GM12891 (cell line): ENCODE measurements around the gene EGFLAM.

Source experiments
- DNase-seq: peaks from one replicate; pipeline ENCODE4 v3.0.0; 2011; ENCODE audit warnings: low spot score; ENCODE audit not compliant: insufficient read length
- FAIRE-seq: peaks from 2 replicates; lab custom pipeline; 2011; peaks lifted over from hg19 to GRCh38; lab: Jason Lieb, UNC
- PAX5 ChIP-seq: IDR thresholded peaks from 2 replicates; pipeline ENCODE4 v1.6.1; 2011; ENCODE audit warnings: low read length, moderate library complexity, mild to moderate bottlenecking; ENCODE audit not compliant: insufficient read depth, severe bottlenecking
- POLR2A ChIP-seq: IDR thresholded peaks from 2 replicates; pipeline ENCODE4 v1.6.1; 2011; ENCODE audit warnings: low read depth, low read length, control low read depth
- POLR2AphosphoS5 ChIP-seq: IDR thresholded peaks from 2 replicates; pipeline ENCODE4 v1.6.1; 2011; ENCODE audit warnings: low read depth, low read length, control low read depth
- POU2F2 ChIP-seq: IDR thresholded peaks from 2 replicates; pipeline ENCODE4 v1.6.1; 2011; ENCODE audit warnings: low read depth, mild to moderate bottlenecking, control low read depth, low read length, moderate library complexity
- SPI1 ChIP-seq: IDR thresholded peaks from 2 replicates; pipeline ENCODE4 v1.6.1; 2011; ENCODE audit warnings: low read depth, low read length, control low read depth
- TAF1 ChIP-seq: IDR thresholded peaks from 2 replicates; pipeline ENCODE4 v1.6.1; 2011; ENCODE audit warnings: low read depth, low read length, control low read depth

EGFLAM gene

DNA sequence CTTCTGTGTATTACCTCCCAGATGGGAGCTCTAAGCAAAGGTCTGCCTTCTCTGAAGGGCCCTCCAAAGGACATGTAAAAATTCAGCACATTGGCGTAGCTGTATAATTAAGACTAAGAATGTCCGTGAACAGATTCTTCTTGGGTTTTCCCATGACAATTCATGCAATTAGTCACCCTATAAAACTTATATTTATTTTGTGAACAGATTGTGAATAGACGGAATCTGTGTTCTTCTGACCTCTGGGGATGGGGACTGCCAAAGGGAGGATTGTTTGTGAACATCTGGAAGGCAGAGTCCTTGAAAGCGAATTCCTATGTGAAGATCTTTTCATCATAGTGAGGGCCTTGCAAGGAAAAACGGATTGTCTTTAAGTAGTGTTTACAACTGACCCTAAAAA, 111.3 kb downstream of the EGFLAM start:
- DNase-seq (no peak), FAIRE-seq (no peak)

DNA sequence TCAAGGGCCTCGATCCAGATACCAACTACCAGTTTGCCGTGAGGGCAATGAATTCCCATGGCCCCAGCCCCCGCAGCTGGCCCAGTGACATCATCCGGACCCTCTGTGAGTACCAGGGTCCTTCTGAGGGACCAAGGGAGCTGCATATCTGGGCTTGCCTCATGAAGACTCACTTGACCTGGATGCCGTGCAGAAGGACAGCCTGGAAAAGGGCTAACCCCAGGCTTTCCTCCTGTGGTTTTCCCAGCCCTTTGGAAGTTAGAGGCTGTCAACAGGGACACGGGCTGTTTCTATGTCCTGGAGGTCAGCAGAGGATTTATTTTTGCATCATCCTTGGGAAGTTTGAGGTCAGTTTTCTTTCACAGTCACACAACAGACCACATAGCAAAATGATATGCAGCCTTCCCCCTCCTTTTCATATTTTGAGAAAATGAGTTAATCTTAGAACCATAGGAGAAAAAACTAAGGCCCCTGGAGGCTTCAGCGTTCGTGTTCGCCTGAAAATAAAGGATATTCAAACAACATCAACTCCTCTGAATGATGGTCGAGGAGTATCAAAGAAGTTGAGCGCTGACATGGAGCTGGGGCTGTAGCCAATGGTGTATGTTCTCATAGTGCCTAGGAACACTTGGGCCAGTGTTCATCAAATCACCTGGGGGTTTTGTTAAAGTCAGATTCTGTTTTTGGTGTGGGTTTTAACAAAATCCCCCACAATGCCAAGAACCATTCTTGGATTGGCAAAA, 112.2 kb downstream of the EGFLAM start:
- TF ChIP-seq SPI1: no peak
- TF ChIP-seq POLR2AphosphoS5: no peak
- TF ChIP-seq POLR2A: no peak
- no peak for TF ChIP-seq POU2F2
- no peak for TF ChIP-seq TAF1
- TF ChIP-seq PAX5: no peak
- no peak for DNase-seq
- no peak for FAIRE-seq

More for the DNA sequence above, 111.3 kb downstream of the EGFLAM start:
- TF ChIP-seq POLR2A (no peak), PAX5 (no peak), POLR2AphosphoS5 (no peak), POU2F2 (no peak), SPI1 (no peak), TAF1 (no peak)

DNA sequence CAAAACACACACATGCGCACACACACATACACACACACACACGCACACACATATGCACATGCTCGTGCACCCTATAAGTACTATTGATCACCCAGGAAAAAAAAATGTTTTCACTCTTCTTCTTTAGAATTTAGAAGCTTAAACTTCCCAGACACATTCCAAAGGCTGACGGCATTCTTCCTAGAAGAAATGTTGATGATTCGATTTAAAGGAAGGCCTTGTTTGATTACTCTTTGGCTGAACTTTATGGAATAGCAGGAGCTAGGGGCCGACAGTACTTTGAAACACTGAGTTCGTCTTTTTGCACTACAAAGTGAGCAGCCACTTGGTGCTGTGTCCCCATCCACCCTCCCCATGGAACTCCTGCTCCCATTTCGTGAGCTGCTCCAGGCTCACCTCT, 113.2 kb downstream of the EGFLAM start:
- TF ChIP-seq TAF1 (no peak), SPI1 (no peak), POU2F2 (no peak), POLR2A (no peak), POLR2AphosphoS5 (no peak), PAX5 (no peak)
- FAIRE-seq (no peak), DNase-seq (no peak)

DNA sequence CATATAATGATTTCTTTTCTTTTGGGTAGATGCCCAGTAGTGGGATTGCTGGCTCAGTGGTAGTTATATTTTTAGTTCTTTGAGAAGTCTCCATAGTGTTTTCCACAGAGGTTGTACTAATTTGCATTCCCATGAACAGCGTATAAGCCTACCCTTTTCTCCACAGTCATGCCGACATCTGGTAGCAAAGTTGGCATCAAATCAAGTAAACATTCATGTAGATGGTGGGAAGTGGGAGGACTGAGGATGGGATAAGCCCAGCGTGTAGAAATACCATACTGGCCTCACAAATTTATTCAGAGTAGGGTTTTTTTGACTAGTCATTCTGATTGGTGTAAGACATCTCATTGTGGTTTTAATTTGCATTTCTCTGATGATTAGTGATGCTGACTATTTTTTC, 115.4 kb downstream of the EGFLAM start:
- no peak for FAIRE-seq

DNA sequence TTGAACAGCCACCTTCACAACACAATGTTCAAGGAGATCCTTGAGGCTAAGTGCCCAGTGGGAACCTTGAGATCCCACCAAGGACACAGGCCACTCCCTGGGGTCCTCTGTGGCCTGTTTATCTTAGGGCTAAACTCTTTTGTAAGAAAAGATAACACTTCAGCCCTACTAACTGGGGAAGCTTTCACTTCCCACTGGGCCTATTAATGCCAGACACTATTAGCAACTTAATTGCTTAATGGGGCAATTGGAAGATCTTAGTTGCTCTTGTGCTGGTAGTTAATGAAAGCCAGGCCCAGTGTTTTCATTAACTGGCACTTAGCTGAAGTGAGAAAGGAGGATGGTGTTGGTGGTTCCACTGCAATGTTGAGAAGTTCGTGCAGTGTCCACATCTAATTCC, 117.1 kb downstream of the EGFLAM start:
- FAIRE-seq (no peak), DNase-seq (no peak)
- TF ChIP-seq POU2F2 (no peak), POLR2A (no peak), TAF1 (no peak), SPI1 (no peak), POLR2AphosphoS5 (no peak), PAX5 (no peak)

More for the DNA sequence above, 115.4 kb downstream of the EGFLAM start:
- DNase-seq: no peak
- no peak for TF ChIP-seq POLR2AphosphoS5
- no peak for TF ChIP-seq POLR2A
- no peak for TF ChIP-seq SPI1
- no peak for TF ChIP-seq POU2F2
- TF ChIP-seq TAF1: no peak
- no peak for TF ChIP-seq PAX5

DNA sequence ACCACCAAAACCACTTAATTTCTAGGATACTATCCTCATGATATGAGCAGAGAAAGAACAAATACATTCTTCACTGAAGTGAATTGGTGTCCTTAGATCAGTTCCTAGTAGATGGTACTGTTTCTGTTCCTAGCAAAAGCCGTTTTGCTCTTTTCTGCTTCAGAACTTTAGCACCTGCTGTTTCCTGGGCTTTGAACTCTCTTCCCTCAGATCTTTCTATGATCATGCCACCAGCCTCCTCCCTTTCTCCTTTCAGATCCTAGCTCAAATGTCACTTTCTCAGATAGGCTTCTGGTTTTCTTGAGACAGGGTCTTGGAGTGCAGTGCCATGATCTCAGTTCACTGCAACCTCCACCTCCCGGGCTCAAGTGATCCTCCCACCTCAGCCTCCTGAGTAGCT, 118.0 kb downstream of the EGFLAM start:
- no peak for TF ChIP-seq POU2F2
- TF ChIP-seq POLR2AphosphoS5: no peak
- no peak for TF ChIP-seq POLR2A
- no peak for TF ChIP-seq PAX5
- TF ChIP-seq TAF1: no peak
- no peak for TF ChIP-seq SPI1
- no peak for FAIRE-seq
- DNase-seq: no peak

DNA sequence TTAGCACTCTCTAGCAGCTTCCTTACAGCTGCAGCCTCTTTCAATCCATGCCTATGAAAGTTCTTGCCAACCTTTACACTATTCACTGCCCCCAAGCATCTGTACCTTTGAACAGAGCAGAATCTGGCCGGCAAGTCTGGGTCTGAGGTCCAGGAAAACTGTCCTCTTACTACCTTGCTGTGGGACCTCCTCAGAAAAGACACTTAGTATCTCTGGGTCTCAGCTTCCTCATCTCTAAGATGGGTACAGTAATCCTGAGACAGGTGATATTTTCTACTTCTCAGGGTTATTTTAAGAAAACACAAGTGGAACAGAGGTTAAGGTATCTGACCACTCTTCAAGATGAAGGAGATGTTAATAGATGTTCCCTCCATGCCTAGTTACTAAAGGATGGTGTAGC, 120.2 kb downstream of the EGFLAM start:
- no peak for FAIRE-seq
- DNase-seq: no peak
- no peak for TF ChIP-seq TAF1

DNA sequence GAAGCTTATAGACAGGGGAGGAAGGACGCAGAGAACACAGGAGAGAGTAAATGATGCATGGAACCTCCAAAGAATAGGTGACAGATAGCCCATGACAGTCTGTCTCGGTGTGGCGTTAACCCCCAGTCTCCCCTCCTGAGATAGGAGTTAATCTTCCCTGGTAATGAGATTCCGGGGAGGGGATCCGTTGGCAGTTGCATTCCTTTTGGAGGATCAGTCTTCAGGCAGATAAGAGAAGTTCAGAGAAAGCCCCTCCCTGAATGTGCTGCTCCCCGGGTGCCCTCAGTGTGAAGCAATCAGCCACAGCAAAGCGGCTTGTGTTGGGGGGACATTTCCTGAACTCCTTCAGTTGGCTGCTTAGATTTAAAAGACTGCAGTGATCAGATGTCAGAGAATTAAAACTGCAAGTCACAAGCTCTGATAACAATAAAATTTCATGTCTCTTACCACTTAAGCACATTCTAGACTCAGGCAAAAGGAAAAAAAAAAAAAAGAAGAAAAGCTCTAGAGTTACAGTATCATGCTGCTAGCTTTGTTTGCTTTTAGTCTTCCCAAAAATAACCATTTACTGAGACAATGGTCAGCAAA, 121.1 kb downstream of the EGFLAM start:
- FAIRE-seq (no peak), DNase-seq (no peak)
- TF ChIP-seq TAF1: no peak
- no peak for TF ChIP-seq SPI1
- TF ChIP-seq PAX5: no peak
- TF ChIP-seq POLR2A: no peak
- TF ChIP-seq POLR2AphosphoS5: no peak
- TF ChIP-seq POU2F2: no peak

DNA sequence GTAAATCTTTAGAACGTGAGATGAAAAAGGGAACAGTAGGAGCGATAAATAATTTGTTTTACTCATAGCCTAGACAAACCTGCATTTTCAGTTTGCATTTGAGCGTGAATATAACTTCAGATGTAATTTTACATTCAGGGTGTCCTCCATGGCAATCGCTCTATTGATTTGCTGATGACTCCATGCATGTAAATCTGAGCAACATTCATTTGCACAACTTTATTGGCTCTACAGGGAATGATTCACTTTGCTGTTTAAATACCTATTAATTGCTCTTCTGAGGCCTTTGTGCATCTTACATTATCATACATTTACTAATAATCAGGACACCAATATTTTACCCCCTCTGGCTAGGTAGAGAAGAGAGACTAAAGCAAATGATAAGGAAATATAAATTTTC, 122.2 kb downstream of the EGFLAM start:
- TF ChIP-seq POLR2A: no peak
- no peak for FAIRE-seq
- no peak for DNase-seq

DNA sequence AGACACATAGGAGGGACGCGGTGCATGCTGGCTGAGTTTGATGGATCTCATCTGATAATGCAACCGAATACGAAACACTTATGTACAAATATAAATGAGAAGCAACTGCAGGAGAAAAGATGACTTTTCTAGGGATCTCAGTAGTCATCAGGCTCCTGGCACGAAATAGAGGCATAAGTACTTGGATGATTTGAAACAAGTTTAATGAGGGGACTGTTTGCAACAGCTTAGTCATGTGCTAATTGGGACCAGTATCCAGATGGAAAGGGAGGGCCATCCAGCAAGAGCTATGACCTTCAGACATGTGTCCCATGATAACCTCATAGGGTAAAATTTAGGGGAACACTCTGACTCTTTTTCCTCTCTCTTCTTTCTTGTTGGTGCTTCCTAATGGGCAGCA, 123.0 kb downstream of the EGFLAM start:
- no peak for TF ChIP-seq TAF1
- no peak for TF ChIP-seq POU2F2
- no peak for TF ChIP-seq POLR2AphosphoS5
- TF ChIP-seq SPI1: no peak
- DNase-seq (no peak), FAIRE-seq (no peak)
